HuH-7 (cell line): ENCODE data around the gene KATNAL1.

Experiments used
- DNase-seq: peaks from one replicate; pipeline ENCODE4 v3.0.0; 2011; ENCODE audit warnings: low spot score

The KATNAL1 gene

GRCh38 chr13:30332456-30333143, 25.2 kb upstream of the KATNAL1 start:
- DNase-seq: no peak

- DNase-seq: no peak
These were observed 24.0 kb upstream of the KATNAL1 start for GRCh38 chr13:30331331-30331771.

GRCh38 chr13:30329009-30329585, 21.7 kb upstream of the KATNAL1 start:
- DNase-seq: no peak

- DNase-seq: no peak
These were observed 18.3 kb upstream of the KATNAL1 start for GRCh38 chr13:30325668-30326067.

GRCh38 chr13:30323524-30323923, 16.2 kb upstream of the KATNAL1 start:
- no peak for DNase-seq

- DNase-seq: no peak
These were observed 15.1 kb upstream of the KATNAL1 start for GRCh38 chr13:30322428-30322827.

GRCh38 chr13:30321256-30321655, 13.9 kb upstream of the KATNAL1 start:
- no peak for DNase-seq

GRCh38 chr13:30319655-30320054, 12.3 kb upstream of the KATNAL1 start:
- no peak for DNase-seq

GRCh38 chr13:30319130-30319529, 11.8 kb upstream of the KATNAL1 start:
- no peak for DNase-seq

- no peak for DNase-seq
These were observed 10.7 kb upstream of the KATNAL1 start for GRCh38 chr13:30318026-30318425.

GRCh38 chr13:30314562-30314961, 7.2 kb upstream of the KATNAL1 start:
- DNase-seq: no peak

- no peak for DNase-seq
These were observed 6.7 kb upstream of the KATNAL1 start for GRCh38 chr13:30314069-30314468.

- no peak for DNase-seq
These were observed 6.0 kb upstream of the KATNAL1 start for GRCh38 chr13:30313311-30313710.

GRCh38 chr13:30312904-30313303, 5.6 kb upstream of the KATNAL1 start:
- no peak for DNase-seq

- DNase-seq: no peak
These were observed 1.2 kb upstream of the KATNAL1 start for GRCh38 chr13:30308548-30308947.

GRCh38 chr13:30307971-30308290, 580 bp upstream of the KATNAL1 start:
- no peak for DNase-seq

- peak; percentile 71 for DNase-seq
These were observed 573 bp downstream of the KATNAL1 start for GRCh38 chr13:30306762-30307193.

- DNase-seq: no peak
These were observed 1.8 kb downstream of the KATNAL1 start for GRCh38 chr13:30305456-30305970.

GRCh38 chr13:30303269-30303668, 4.1 kb downstream of the KATNAL1 start:
- DNase-seq: no peak

GRCh38 chr13:30301827-30302226, 5.5 kb downstream of the KATNAL1 start:
- no peak for DNase-seq

GRCh38 chr13:30300596-30300995, 6.8 kb downstream of the KATNAL1 start:
- DNase-seq: no peak

- DNase-seq: no peak
These were observed 7.6 kb downstream of the KATNAL1 start for GRCh38 chr13:30299786-30300185.

GRCh38 chr13:30295116-30295515, 12.2 kb downstream of the KATNAL1 start:
- no peak for DNase-seq

GRCh38 chr13:30294004-30294403, 13.3 kb downstream of the KATNAL1 start:
- DNase-seq: no peak
